Ishikawa (cell line): ENCODE data around the gene PRXL2A.

Source experiments
- CEBPB ChIP-seq: IDR thresholded peaks from 2 replicates; pipeline ENCODE4 v1.6.1; 2012
- CREB1 ChIP-seq: IDR thresholded peaks from 2 replicates; pipeline ENCODE4 v1.6.1; 2012; ENCODE audit warnings: low read depth
- EGR1 ChIP-seq: IDR thresholded peaks from 2 replicates; pipeline ENCODE4 v1.6.1; 2012
- RAD21 ChIP-seq: IDR thresholded peaks from 2 replicates; pipeline ENCODE4 v1.6.1; 2012; ENCODE audit warnings: low read depth
- REST ChIP-seq: IDR thresholded peaks from 2 replicates; pipeline ENCODE4 v1.6.1; 2012; ENCODE audit warnings: low read depth, mild to moderate bottlenecking
- TAF1 ChIP-seq: IDR thresholded peaks from 2 replicates; pipeline ENCODE4 v1.6.1; 2012; ENCODE audit warnings: low read depth, mild to moderate bottlenecking
- TEAD4 ChIP-seq: IDR thresholded peaks from 2 replicates; pipeline ENCODE4 v1.6.1; 2012
- YY1 ChIP-seq: IDR thresholded peaks from 2 replicates; pipeline ENCODE4 v1.6.1; 2012; ENCODE audit warnings: low read depth
- ZBTB7A ChIP-seq: IDR thresholded peaks from 2 replicates; pipeline ENCODE4 v1.6.1; 2012; ENCODE audit warnings: low read depth
- TF ChIP-seq, protein P1 (sequence below): IDR thresholded peaks from 2 replicates; pipeline ENCODE4 v1.6.1; 2012

DNA sequence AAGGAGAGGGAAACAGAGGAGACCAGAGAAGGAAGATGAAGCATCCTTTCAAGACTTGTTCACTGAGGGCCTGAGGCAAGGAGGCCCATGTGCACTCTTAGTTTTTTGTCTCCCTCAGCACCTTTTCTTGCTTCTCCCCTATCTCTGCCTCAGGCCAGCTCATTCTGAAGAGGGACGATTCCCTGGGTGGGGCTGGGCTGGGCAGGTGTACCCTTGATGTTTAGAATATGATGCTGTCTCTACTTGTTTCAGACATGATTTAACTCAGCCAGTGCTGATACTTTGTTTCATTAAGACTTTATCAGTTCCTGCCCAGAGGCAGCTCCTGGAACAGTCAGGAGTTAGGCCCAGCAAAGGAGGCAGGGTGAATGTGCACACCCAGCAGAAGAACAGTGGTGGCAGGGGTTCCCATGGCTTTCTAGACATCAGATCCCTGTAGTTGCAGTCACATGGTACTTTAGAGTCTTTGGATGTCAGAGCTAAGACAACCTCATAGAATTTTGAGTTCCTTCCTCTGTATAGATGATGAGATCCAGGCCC lies 3.4 kb downstream of the PRXL2A start:
- TF ChIP-seq ZBTB7A (no peak), YY1 (no peak), RAD21 (no peak), REST (no peak), CREB1 (no peak), TEAD4 (no peak), TAF1 (no peak), EGR1 (no peak), CEBPB (no peak)
- TF ChIP-seq, protein P1, sequence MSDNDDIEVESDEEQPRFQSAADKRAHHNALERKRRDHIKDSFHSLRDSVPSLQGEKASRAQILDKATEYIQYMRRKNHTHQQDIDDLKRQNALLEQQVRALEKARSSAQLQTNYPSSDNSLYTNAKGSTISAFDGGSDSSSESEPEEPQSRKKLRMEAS: no peak
